Myocyte (in vitro differentiated cells): ENCODE data around the gene EMD. TPM values are rescaled to one million over a fixed set of nuclear protein-coding genes. Genes with fewer than 3 reads are reported as not detected.

Source experiments
- DNase-seq: peaks from one replicate; pipeline ENCODE4 v3.0.0-alpha.2; 2012; ENCODE audit warnings: low read depth
- total RNA-seq: library from RNA; depleted of rRNA; stranded (reverse); fragments of >200 nt; gene quantifications from 2 replicates; pipeline ENCODE4 v1.2.3, GENCODE V29; 2014

Gene EMD
- total RNA-seq, 1 donor from 2014 or later = 53.2 TPM

DNA sequence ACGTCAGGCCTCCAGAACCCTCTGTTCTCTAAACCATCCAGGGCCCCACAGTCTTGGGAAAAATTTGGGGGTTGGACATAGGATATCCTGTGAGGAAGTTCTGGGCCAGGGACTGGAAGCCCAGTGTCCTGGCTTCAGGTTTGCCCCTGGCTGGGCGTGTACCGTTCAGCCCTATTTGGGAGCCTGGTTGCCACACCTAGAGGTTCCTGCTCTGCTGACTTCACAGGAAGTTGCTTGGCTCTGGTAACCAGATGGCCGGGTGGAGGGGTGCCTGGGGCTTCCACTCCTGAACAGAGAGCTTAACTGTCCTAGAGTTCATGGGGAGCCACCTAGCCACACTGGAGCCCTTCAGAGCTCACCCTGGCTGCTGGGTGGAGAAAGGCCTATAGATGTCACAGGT, 33.4 kb downstream of the EMD start:
- no peak for DNase-seq

DNA sequence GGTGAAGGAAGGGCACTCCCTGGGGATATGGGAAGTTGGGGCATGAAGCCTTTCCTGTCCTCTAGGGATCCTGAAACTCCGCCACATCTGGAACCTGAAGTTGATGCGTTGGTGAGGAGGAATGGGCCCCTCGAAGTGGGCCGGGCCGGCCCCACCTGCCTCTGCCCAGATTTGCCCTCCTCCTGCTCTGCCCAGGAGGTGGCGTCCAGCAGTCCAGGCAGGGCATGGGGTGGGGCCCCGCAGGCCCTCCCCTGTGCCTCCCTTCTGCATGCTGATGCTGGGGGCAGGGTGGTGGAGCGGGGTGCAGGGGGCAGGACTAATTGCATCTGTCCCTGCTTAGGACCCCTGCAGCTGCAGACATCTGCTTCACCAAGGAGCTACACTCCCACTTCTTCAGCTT, 34.0 kb downstream of the EMD start:
- no peak for DNase-seq

DNA sequence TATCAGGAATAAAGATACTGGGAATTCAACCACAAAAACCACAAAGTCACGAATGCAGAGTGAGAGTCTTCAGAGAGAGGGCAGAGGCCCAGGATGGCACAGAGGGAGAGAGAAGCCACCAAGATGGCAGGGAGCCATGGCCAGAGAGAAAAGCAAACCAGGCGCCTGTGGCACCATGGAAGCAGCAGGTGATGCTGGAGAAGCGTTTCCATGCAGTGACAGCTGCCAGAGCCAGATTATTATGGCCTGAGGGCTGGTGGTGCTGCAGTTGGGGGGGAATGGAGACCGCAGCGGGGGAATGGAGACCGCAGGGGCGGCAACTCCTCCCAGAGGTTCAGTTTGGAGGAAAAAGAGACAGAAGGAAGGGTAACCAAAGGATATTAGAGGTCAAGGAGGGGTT, 38.1 kb downstream of the EMD start:
- DNase-seq = peak; percentile 83

DNA sequence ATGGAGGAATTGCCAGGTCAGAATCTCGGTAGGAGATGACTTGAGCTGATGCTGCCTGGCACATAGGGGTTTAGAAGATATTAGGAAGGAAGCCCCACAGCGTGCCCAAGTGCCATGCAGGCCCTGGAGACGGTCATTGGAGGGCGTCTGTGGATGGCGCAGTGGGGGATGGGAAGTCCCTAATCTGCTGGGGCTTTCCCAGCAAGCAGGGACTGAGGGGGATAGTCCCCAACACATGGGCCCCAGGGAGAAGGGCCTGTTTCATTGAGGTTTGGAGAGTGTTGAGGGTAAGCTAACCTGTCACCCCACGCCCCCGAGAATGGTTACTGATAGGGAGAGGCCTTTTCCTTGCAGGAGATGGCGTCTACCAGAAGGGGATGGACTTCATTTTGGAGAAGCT, 40.1 kb downstream of the EMD start:
- DNase-seq = no peak

DNA sequence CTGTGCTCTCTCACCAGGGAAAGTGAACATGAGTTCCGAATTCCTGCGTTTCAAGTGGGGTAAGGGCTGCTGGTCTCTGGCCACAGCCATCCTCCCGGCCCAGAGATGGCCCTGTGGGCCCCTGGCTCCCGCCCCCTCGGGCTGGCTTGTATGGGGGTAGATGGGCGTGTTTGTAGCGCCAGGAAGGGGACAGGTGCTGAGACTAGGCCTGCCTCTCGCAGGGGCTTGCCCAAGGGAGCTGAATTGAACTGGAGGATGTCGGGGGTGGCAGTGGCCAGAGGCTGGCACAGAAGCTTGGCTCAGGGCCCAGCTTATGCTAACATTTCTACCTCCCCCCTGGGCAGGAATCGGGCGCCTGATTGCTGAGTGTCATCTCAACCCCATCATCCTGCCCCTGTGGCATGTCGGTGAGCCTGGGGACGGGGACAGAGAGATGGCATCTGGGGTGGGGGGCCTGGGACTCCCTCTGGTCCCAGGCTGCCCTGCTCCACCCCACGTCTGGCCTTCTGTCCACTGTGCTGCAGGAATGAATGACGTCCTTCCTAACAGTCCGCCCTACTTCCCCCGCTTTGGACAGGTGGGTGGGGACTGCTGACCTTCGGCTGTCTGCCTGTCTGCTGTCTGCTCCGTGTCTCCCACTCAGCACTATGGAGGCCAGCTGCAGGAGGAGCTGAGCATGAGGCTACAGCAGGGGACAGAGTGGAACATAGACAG, 40.8 kb downstream of the EMD start:
- no peak for DNase-seq

DNA sequence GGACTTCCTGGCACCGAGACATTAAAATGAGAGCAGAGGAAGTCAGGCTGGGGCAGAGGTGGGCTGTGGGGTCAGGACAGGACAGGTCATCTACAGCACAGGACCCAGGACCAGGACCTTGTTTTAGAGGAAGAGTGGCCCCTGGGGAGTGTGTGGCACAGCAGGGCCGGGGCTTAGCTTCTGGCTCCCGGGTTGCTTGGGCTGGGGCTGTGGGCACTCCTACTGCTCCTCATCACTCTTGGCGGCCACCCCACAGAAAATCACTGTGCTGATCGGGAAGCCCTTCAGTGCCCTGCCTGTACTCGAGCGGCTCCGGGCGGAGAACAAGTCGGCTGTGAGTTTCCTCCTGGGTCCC, 41.3 kb downstream of the EMD start:
- DNase-seq = no peak

DNA sequence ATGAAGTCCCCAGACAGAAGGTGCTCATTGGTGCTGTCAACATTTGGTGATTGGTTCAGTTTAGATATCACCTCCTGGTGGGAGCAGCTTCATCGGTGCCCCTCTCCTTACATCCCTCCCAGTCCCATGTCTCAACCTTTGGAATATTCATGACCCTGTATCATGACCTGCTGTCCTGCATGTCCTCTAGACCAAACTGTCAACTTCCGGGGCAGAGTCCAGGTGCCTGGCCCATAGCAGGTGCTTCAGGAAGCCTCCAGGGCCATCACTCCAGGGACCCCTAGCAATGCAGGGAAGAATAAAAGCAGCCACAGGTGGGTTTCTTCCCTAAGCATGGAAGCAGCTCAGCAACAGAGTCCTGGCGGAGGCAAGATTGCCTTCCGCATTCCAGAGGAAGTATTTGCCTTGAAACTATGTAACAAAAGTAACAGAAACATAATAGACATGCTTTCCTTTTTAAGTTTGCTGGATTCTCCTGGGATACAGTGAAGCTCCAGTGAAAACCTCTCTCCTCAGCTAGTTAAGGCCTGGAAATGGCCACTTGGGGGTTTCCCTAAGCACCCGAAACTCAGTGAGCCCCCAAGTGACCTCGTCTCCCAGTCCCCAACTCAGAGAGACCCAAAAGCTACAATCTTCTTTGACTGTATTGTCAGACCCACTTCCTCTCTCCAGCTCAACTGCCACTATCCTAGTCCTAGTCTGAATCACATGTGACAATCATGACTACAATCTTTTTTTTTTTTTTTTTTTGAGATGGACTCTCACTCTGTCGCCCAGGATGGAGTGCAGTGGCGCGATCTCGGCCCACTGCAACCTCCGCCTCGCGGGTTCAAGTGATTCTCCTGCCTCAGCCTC, 48.0 kb downstream of the EMD start:
- DNase-seq = no peak

DNA sequence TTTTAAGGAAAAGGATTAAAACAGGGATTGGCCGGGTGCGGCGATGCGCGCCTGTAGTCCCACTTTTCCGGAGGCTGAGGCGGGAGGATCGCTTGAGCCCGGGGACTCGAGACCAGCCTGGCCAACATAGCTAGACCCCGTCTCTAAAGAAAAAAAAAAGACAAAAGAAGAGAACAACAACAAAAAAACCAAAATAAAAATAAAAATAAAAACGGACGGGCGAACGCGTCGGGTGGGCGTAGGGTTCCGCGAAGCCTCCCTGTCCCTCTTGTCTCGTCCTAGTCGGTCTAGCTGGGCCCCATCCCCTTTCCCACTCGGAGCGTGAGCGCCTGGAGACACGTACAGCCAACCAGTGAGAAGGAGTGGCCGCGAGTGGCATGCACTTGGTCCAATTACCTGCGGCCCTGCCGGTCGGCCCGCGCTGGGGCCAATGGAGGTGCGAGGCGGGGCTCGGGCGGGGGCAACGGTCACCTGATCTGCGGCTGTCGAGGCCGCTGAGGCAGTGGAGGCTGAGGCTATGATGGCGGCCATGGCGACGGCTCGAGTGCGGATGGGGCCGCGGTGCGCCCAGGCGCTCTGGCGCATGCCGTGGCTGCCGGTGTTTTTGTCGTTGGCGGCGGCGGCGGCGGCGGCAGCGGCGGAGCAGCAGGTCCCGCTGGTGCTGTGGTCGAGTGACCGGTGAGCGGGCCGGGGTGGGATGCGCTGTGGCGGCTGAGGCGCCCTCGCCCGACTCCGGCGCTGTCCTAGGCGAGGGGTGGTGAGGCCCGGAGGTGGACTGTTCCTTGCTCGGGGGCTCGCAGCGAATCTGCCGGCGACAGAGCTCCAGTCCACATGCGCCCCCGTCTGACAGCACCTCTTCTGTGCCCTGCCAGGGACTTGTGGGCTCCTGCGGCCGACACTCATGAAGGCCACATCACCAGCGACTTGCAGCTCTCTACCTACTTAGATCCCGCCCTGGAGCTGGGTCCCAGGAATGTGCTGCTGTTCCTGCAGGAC, 49.4 kb downstream of the EMD start, which contains the start of gene ATP6AP1:
Gene ATP6AP1, plus strand, starts transcription at position 502 of the 996 bp plus-strand sequence. Its CDS starts 16 bp downstream, at position 518.
- peak; percentile 93 for DNase-seq

DNA sequence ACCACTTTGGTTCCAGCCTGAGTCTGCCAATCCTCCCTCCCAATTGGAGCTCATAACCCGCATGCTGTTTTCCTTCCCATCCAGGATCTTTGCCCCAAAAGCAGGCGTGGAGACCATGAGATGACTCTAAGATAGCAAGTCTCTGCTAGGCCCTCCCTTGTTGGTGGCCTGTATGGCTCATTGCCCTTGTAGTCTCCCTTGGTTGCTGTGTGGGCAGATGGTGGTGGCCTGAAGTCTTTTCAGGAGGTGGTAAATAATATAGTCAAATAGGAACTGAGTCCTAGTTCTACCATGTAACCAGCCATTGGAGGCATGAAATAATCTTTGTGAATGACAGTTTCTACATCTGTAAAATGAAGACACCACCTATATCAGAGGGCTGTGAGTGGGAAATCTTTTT, 50.6 kb downstream of the EMD start:
- no peak for DNase-seq

DNA sequence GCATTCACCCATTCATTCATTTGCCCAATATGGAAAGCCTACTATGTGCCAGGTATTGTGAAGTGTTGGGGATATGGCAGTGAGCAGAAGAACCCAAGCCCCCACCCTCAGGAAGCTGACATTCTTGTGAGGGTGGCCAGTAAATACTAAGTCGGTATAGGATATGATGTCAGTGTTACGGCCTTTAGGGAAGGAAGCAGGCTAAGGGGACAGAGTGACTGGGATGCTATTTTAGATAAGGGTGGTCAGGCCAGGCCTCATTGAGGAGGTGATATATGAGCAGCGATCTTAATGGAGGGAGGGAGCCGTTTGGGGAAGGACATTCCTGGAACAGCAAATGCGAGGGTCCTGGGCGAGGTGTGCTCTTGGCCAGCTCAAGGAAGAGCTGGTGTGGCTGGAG, 51.4 kb downstream of the EMD start:
- DNase-seq = no peak

DNA sequence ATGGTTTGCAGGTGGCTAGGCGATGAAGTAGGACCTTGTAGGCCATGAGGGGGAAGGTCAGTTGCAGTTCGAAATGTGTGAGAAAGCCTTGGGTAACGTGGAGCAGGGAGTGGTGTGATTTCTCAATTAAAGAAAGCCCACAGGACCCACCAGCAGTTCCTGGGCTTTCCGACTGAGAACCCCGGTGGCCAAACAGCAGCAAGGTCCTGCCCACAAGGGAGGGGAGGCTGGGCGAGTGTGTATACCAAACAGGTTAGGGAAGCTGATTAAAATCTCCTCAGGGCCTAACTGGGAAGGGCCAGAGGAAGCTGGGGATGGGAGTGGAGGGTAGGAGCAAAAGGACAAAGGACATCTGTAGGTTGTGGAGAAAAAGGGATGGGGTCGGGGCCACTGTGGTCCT, 51.8 kb downstream of the EMD start:
- DNase-seq = no peak

Other genes starting within 250 kb of the EMD start
- gene OPN1LW, start 235.1 kb upstream of the EMD start, total RNA-seq = not detected in 2 replicates
- gene OPN1MW, start 196.7 kb upstream of the EMD start, total RNA-seq = not detected in 2 replicates
- gene OPN1MW2, start 159.5 kb upstream of the EMD start, total RNA-seq = not detected in 2 replicates
- gene OPN1MW3, start 121.7 kb upstream of the EMD start, total RNA-seq = not detected in 2 replicates
- not detected in 2 replicates for gene TEX28, start 84.2 kb upstream of the EMD start, total RNA-seq
- 0.26 TPM in 1 of 2 replicates, not detected in the other for gene TKTL1, start 83.5 kb upstream of the EMD start, total RNA-seq
- gene FLNA, start 4.7 kb upstream of the EMD start, total RNA-seq = 410 and 518 TPM in 2 replicates
- gene RPL10, start 19.1 kb downstream of the EMD start, total RNA-seq = 2,503 and 3,937 TPM in 2 replicates
- gene DNASE1L1, start 30.0 kb downstream of the EMD start, total RNA-seq = 214 and 235 TPM in 2 replicates
- 36.1 and 41.3 TPM in 2 replicates for gene TAFAZZIN, start 32.2 kb downstream of the EMD start, total RNA-seq
- 100 and 106 TPM in 2 replicates for gene ATP6AP1, start 49.4 kb downstream of the EMD start, total RNA-seq
- 125 TPM in 2 replicates for gene GDI1, start 57.9 kb downstream of the EMD start, total RNA-seq
- gene FAM50A, start 64.8 kb downstream of the EMD start, total RNA-seq = 74.9 and 85.0 TPM in 2 replicates
- gene PLXNA3, start 79.0 kb downstream of the EMD start, total RNA-seq = 11.3 and 11.7 TPM in 2 replicates
- gene LAGE3, start 100.0 kb downstream of the EMD start, total RNA-seq = 72.2 and 87.8 TPM in 2 replicates
- 39.6 and 65.2 TPM in 2 replicates for gene UBL4A, start 107.3 kb downstream of the EMD start, total RNA-seq
- 28.5 and 37.0 TPM in 2 replicates for gene SLC10A3, start 111.3 kb downstream of the EMD start, total RNA-seq
- 57.1 and 64.9 TPM in 2 replicates for gene FAM3A, start 136.9 kb downstream of the EMD start, total RNA-seq
- gene G6PD, start 167.6 kb downstream of the EMD start, total RNA-seq = 20.5 and 24.0 TPM in 2 replicates
- gene IKBKG, start 168.3 kb downstream of the EMD start, total RNA-seq = 13.3 and 14.0 TPM in 2 replicates
- gene CTAG1A, start 205.8 kb downstream of the EMD start, total RNA-seq = not detected in 2 replicates
- gene CTAG1B, start 240.0 kb downstream of the EMD start, total RNA-seq = not detected in 2 replicates